GM12864 (cell line): ENCODE results near the gene IL6R.
"Not testable (repeated sequence)": the region's sequence is repeated elsewhere in the genome, so short reads cannot be mapped to it uniquely, and the experiment has no call there.

Experiments
- DNase-seq: peaks from one replicate; pipeline ENCODE4 v3.0.0-alpha.2; 2011; ENCODE audit warnings: low read depth
- H3K4me3 ChIP-seq: 2 replicates; pipeline ENCODE4 v1.5.1; 2011; ENCODE audit warnings: mild to moderate bottlenecking, low read depth, low read length, control low read depth
- CTCF ChIP-seq: IDR thresholded peaks from 2 replicates; pipeline ENCODE4 v1.5.1; 2011; ENCODE audit warnings: low read depth, mild to moderate bottlenecking, moderate library complexity, low read length, control low read depth, inconsistent platforms; ENCODE audit errors: missing control alignments

Gene IL6R

GRCh38 chr1:154485910-154486496 is 80.9 kb downstream of the IL6R start:
- H3K4me3 ChIP-seq = no peak overlapping the region
- no peak for DNase-seq
- no peak for TF ChIP-seq CTCF

GRCh38 chr1:154486756-154487155 is 81.6 kb downstream of the IL6R start:
- not testable (repeated sequence) for DNase-seq, H3K4me3 ChIP-seq

- no peak for DNase-seq
- no peak overlapping the region for H3K4me3 ChIP-seq
- TF ChIP-seq CTCF = no peak
Observed at GRCh38 chr1:154488922-154489321, 83.8 kb downstream of the IL6R start.

- TF ChIP-seq CTCF = no peak
- no peak overlapping the region for H3K4me3 ChIP-seq
- DNase-seq = no peak
Observed at GRCh38 chr1:154489695-154490274, 84.6 kb downstream of the IL6R start.

- no peak overlapping the region for H3K4me3 ChIP-seq
- no peak for TF ChIP-seq CTCF
- no peak for DNase-seq
Observed at GRCh38 chr1:154490317-154490716, 85.2 kb downstream of the IL6R start.

GRCh38 chr1:154492115-154492514 is 87.0 kb downstream of the IL6R start:
- H3K4me3 ChIP-seq = no peak overlapping the region
- peak; percentile 25 for DNase-seq
- TF ChIP-seq CTCF = no peak

- H3K4me3 ChIP-seq = no peak overlapping the region
- TF ChIP-seq CTCF = peak; percentile 8
- DNase-seq = peak; percentile 34
Observed at GRCh38 chr1:154493276-154493675, 88.1 kb downstream of the IL6R start.
